Placental pericyte (primary cell): ENCODE measurements around the gene TUBGCP6. TPM values are rescaled to one million over a fixed set of nuclear protein-coding genes. Genes with fewer than 3 reads are reported as not detected.

Experiments used
- total RNA-seq: library from RNA; depleted of rRNA; stranded (reverse); fragments of >200 nt; gene quantifications from 2 replicates; pipeline ENCODE4 v1.2.3, GENCODE V29; 2012

Gene TUBGCP6
- 25.4 and 38.9 TPM in 2 replicates for total RNA-seq

GRCh38 chr22:50244420-50245213, at the start of gene TUBGCP6:
TSS of gene TUBGCP6 (minus strand) at chr22:50245023. CDS start at chr22:50244459, 564 bp downstream.

GRCh38 chr22:50269970-50270665, 25.3 kb upstream of the TUBGCP6 start, which contains the start of gene MAPK11:
TSS of gene MAPK11 (minus strand) at chr22:50270380. CDS start at chr22:50270292, 88 bp downstream.

GRCh38 chr22:50261615-50262459, 17.0 kb upstream of the TUBGCP6 start, which contains the start of gene MAPK12:
TSS of gene MAPK12 (minus strand) at chr22:50261683. CDS start at chr22:50261509, 174 bp downstream.

GRCh38 chr22:50250555-50251476, 6.0 kb upstream of the TUBGCP6 start, which contains the start of gene HDAC10:
TSS of gene HDAC10 (minus strand) at chr22:50251265. CDS start at chr22:50251032, 233 bp downstream.

GRCh38 chr22:50200461-50201190, 44.2 kb downstream of the TUBGCP6 start, which contains the start of gene SELENOO:
TSS of gene SELENOO (plus strand) at chr22:50201011. CDS start at chr22:50201037, 26 bp downstream.

GRCh38 chr22:50185375-50186087, 59.3 kb downstream of the TUBGCP6 start, which contains the start of gene TRABD:
TSS of gene TRABD (plus strand) at chr22:50185913. CDS start at chr22:50193061, 7,148 bp downstream.

GRCh38 chr22:50170453-50171318, 74.1 kb downstream of the TUBGCP6 start, which contains the start of gene PANX2:
TSS of gene PANX2 (plus strand) at chr22:50170731. CDS start at chr22:50170731, 0 bp downstream.

Other genes with a start within 250 kb of the TUBGCP6 start
- gene IL17REL, start 232.3 kb downstream of the TUBGCP6 start, total RNA-seq: not detected in 2 replicates
- gene TTLL8, start 186.7 kb downstream of the TUBGCP6 start, total RNA-seq: not detected in 2 replicates
- gene MLC1, start 159.6 kb downstream of the TUBGCP6 start, total RNA-seq: under 0.01 and 0.44 TPM in 2 replicates
- gene MOV10L1, start 155.0 kb downstream of the TUBGCP6 start, total RNA-seq: 5.5 and 5.7 TPM in 2 replicates
- 0.86 and 3.7 TPM in 2 replicates for gene PANX2, start 74.3 kb downstream of the TUBGCP6 start, total RNA-seq
- gene TRABD, start 59.1 kb downstream of the TUBGCP6 start, total RNA-seq: 47.1 and 71.3 TPM in 2 replicates
- gene SELENOO, start 44.0 kb downstream of the TUBGCP6 start, total RNA-seq: 14.4 and 16.2 TPM in 2 replicates
- gene HDAC10, start 6.2 kb upstream of the TUBGCP6 start, total RNA-seq: 20.4 and 24.1 TPM in 2 replicates
- 41.5 and 55.6 TPM in 2 replicates for gene MAPK12, start 16.7 kb upstream of the TUBGCP6 start, total RNA-seq
- gene MAPK11, start 25.4 kb upstream of the TUBGCP6 start, total RNA-seq: 4.2 and 10.3 TPM in 2 replicates
- 174 and 339 TPM in 2 replicates for gene PLXNB2, start 62.6 kb upstream of the TUBGCP6 start, total RNA-seq
- 1.7 and 3.3 TPM in 2 replicates for gene DENND6B, start 82.0 kb upstream of the TUBGCP6 start, total RNA-seq
- 69.4 and 72.3 TPM in 2 replicates for gene PPP6R2, start 98.3 kb upstream of the TUBGCP6 start, total RNA-seq
- gene SBF1, start 230.0 kb upstream of the TUBGCP6 start, total RNA-seq: 110 TPM in 2 replicates
- gene ADM2, start 236.5 kb upstream of the TUBGCP6 start, total RNA-seq: 2.7 and 13.3 TPM in 2 replicates
- 0.14 TPM in 1 of 2 replicates, not detected in the other for gene MIOX, start 241.8 kb upstream of the TUBGCP6 start, total RNA-seq